PFSK-1 (cell line): ENCODE measurements around the gene ZNF280B.

Source experiments
- FOXP2 ChIP-seq: optimal IDR thresholded peaks from 2 replicates; pipeline ENCODE3; 2011; ENCODE audit warnings: borderline replicate concordance, control low read depth, inconsistent platforms; ENCODE audit not compliant: insufficient read depth; ENCODE audit errors: extremely low read length, extremely low read depth
- POLR2AphosphoS5 ChIP-seq: IDR thresholded peaks from 2 replicates; pipeline ENCODE4 v1.6.1; 2012; ENCODE audit warnings: low read depth, mild to moderate bottlenecking, control low read depth, low read length, moderate library complexity
- REST ChIP-seq, 2 experiments: IDR thresholded peaks; 2 replicates each; pipeline versions ENCODE4 v1.6.1 to v1.8.0; 2011 to 2012; ENCODE audit warnings: low read depth in 2 of 2, low read length in 2 of 2, control low read depth in 1 of 2, inconsistent platforms in 1 of 2, mild to moderate bottlenecking in 1 of 2, moderate library complexity in 1 of 2; ENCODE audit not compliant: insufficient read depth in 1 of 2
- SIN3A ChIP-seq: IDR thresholded peaks from 2 replicates; pipeline ENCODE4 v1.6.1; 2012; ENCODE audit warnings: mild to moderate bottlenecking, low read length, moderate library complexity, borderline replicate concordance; ENCODE audit not compliant: insufficient read depth
- TAF1 ChIP-seq: IDR thresholded peaks from 2 replicates; pipeline ENCODE4 v1.6.1; 2012; ENCODE audit warnings: low read length, control low read depth, borderline replicate concordance; ENCODE audit not compliant: insufficient read depth

Gene ZNF280B

DNA sequence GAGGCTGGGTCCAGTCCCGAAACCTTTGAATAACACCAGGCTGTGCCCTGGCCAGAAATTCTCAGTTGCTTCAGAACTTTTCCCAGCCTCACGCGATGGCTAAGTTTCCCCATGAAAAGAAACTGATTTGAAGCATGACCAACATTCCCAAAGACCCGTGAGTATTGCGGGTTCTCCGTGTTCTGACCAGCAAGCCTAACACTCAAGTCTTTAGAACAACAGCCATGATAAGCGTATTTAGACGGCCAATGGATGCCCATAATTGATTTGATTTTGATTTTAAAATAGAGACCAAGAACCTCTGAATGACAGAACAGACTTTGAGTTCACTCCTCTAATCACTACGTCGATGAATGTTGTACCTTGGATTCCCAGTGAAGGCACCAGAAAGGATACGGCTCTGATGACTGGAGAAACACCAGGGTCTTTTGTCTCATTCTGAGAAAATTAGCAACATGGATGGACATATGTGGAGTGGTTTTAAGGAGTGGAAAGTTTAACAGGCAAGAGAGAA is 43.9 kb downstream of the ZNF280B start:
- TF ChIP-seq REST (IDR thresholded peaks at IDR 0.05; ENCODE audit: insufficient read depth in 1 of 2, low read depth in 2 of 2, low read length in 2 of 2), result no peak
- no peak for TF ChIP-seq SIN3A
- TF ChIP-seq FOXP2, result no peak
- no peak for TF ChIP-seq TAF1
- TF ChIP-seq POLR2AphosphoS5, result no peak

DNA sequence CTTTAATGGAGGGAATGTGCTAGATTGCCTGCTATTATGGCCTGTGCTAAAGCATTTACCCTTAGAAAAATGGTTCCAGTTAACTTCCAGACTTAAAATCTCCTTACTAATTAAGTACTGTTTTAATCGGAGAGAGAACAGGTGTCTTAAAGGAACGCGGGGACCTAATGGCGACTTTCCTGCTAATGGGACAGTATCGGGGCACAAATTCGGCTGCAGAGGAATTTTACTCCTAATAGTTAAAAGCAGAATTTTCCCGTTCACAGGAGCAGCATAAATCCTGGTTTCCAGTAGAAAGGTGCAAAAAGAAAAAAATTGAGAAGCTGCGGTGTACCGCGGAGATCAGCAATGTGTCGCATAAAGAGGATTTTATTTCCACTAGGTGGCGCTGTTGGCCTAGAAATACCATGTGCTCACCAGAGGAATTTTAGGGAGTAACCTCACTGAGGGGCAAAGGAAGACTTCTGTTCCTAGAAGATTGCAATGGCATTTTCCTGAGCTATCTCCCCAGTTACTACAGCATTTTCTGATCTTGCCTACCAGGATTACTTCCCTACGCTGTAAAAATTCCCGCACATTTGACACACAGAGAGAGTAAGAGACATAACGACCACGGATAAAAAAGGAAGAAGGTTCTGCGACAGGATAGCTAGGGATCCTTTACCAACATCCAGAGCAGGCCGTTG is 44.5 kb downstream of the ZNF280B start:
- no peak for TF ChIP-seq POLR2AphosphoS5
- TF ChIP-seq TAF1, result no peak
- TF ChIP-seq SIN3A, result no peak
- no peak for TF ChIP-seq FOXP2
- TF ChIP-seq REST (IDR thresholded peaks at IDR 0.05; ENCODE audit: insufficient read depth in 1 of 2, low read depth in 2 of 2, low read length in 2 of 2), result no peak

- no peak for TF ChIP-seq FOXP2
Observed at GRCh38 chr22:22462813-22463567, 45.6 kb downstream of the ZNF280B start.

- TF ChIP-seq POLR2AphosphoS5 (no peak), REST (IDR thresholded peaks at IDR 0.05; ENCODE audit: insufficient read depth in 1 of 2, low read depth in 2 of 2, low read length in 2 of 2) (no peak), TAF1 (no peak), SIN3A (no peak), FOXP2 (no peak)
Observed at GRCh38 chr22:22461583-22461982, 47.0 kb downstream of the ZNF280B start.

DNA sequence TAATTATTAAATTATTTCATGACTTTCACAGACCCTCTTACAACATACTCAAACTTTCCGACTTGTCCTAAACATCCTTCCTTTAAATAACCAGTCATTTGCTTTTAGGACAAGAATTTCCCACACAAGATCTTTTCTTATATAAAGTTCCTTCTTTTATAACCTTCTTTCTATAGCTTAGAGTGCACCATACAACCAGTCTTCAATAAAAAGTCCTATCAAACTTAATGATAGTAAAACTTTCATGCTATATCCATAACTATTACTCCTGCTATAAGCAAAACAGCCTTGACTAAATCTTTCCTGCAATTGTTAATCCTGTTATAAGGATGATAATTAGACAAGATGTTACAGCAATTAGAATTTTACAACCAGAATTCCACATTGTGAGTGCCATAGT is 47.4 kb downstream of the ZNF280B start:
- TF ChIP-seq POLR2AphosphoS5 (no peak), SIN3A (no peak), TAF1 (no peak), REST (IDR thresholded peaks at IDR 0.05; ENCODE audit: insufficient read depth in 1 of 2, low read depth in 2 of 2, low read length in 2 of 2) (no peak), FOXP2 (no peak)
